Stimulated activated CD4-positive, alpha-beta T cell treated with anti-CD3 and anti-CD28 coated beads, Interleukin-12 subunit alpha, Interleukin-12 subunit beta, amount 100 ng/mL, for 4 hours (primary cell): Measurements from ENCODE around the gene SCARF1.

Source experiments
- DNase-seq: peaks from one replicate; pipeline ENCODE4 v3.0.0-alpha.2; 2020

Gene SCARF1

DNA sequence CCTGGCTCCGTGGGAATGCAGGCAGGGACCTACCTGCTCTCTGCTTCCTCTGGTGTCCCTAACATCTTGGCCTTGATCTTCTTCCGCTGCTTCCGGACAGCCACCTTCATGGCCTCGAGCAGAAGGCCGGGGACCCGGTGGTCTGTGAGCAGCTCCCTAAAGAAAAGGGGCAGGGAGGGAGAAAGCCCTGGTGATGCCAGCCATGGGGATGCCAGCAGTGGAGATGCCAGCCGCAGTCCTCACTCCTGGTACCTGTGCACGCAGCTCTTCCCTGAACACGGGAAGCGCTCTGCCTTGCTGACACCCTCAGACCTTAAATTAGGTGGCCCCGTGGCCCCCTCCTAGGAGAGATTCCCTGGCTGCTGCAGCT, 2.3 kb upstream of the SCARF1 start:
- DNase-seq: no peak

DNA sequence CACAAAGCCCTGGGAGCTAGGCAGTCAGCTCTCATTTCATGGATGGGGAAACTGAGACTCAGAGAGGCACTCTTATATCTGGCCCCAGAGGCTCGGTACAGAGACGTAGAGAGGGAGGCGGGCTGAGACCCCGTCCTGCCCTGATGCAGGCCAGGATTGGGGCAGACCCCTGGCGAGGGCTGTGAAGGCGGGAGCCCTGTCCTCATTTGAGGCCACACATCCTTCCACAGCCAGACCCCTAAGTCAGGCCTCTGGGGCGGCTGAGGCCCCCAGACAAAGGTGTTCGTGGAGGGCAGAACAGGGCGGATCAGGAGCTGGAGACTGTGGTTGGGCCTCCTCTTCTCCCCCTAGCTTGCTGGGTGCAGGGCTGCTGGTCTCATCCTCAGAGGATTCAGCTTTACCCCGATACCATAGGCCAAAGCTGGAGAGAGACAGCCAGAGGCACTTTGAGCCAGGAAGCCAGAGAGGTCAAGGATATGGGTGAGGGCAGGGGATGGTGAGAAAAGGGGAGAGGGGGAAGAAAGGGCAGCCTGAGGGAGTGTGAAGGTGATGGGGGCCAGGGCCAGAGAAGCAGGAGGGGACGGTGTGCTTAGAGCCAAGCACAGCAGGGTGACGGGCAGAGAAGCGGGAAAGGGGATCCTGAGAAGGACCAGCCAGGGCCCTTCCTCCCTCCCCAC, 805 bp upstream of the SCARF1 start:
- DNase-seq: no peak

DNA sequence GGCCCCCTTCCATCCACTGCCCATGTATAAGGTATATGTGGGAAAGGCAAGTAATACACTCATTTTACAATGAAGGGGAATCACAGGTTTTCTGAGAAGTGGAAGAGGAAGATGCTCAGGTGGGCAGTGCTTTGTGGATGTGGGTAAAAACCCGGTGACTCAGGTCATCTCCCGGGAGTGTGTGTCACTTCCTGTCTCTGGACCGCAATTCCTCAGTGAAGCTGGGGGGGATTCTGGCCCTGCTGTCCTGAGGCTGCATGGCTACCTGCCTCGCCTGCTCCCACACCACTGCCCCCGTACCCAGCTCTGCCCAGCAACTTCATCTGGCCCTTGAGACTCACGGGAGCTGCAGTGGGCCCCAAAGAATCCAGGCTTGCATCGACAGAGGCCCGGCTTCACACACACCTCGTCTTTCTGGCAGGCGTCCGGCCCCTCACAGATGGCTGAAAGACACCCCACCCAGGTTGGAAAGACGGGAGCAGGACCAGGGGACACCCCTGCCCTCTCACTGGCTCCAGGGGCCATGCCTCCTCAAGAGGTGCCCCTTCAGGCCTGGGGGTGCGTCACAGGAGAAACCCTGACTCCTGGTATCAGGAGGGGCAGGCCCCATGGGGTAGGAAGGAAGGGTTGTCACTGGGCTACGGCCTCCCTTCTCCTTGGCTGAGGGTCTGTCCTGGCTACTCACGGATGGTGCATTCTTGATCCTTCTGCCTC, 882 bp downstream of the SCARF1 start:
- DNase-seq: no peak

DNA sequence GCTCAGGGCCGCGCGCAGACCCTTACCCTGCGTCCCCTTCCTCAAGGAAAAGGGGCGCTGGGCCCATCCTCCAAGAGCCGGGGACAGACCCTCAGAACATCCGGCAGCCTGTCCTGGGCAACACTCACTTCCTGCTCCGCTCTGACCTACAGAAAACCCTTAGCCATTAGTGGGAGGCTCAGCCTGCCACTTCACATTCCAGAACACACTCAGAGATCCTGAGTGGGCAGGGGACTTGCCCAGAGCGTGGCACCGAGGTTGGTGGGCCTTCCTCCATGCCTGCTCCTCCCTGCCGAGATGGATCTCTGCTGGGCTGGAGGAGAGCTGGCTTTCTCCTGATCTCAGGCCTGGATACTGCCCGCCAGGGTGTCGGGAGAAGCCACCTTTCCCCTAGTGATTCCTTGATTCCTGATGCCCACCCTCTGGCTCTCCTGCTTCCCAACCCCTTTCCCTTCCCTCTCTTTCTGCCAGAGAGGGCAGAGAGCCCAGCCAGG, 1.5 kb downstream of the SCARF1 start:
- no peak for DNase-seq

DNA sequence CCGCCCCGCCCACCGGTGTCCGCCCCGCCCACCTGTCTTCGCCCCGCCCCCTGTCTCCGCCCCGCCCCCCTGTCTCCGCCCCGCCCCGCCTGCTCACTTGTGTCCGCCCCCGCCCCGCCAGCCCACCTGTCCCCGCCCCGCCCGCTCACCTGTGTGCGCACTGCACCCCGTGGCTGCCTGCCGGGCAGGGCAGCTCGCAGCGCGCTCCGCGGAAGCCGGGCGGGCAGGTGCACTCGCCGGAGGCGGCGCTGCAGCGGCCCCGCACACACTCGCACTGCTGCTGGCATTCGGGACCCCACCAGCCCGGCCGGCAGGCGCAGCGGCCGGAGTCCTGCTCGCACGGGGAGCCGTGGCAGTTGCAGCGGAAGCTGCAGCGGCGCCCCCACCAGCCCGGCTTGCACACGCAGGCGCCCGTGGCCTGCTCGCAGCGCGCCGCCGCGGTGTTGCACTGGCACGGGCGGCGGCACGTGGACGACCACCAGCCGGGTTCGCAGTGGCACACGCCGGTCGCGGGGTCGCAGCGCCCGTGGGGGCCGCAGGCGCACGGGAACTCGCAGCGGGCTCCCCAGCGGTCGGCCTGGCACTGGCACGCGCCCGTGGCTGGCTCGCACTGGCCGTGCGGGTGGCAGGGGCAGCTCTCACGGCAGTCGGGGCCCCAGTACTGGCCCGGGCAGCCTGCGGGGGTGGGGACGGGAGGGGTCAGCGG, 2.1 kb downstream of the SCARF1 start:
- DNase-seq: peak; percentile 43

DNA sequence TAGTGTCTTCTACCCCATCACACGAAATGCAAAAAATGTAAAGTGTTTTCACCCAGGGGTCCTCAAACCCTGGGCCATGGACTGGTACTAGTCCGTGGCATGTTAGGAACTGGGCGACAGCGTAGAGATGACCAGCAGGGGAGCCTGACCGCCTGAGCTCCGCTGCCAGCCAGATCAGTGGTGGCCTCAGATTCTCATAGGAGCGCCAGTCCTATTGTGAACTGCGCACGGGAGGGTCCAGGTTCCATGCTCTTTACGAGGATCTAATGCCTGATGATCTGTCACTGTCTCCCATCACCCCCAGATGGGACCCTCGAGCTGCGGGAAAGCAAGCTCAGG, 4.5 kb downstream of the SCARF1 start:
- DNase-seq: no peak

DNA sequence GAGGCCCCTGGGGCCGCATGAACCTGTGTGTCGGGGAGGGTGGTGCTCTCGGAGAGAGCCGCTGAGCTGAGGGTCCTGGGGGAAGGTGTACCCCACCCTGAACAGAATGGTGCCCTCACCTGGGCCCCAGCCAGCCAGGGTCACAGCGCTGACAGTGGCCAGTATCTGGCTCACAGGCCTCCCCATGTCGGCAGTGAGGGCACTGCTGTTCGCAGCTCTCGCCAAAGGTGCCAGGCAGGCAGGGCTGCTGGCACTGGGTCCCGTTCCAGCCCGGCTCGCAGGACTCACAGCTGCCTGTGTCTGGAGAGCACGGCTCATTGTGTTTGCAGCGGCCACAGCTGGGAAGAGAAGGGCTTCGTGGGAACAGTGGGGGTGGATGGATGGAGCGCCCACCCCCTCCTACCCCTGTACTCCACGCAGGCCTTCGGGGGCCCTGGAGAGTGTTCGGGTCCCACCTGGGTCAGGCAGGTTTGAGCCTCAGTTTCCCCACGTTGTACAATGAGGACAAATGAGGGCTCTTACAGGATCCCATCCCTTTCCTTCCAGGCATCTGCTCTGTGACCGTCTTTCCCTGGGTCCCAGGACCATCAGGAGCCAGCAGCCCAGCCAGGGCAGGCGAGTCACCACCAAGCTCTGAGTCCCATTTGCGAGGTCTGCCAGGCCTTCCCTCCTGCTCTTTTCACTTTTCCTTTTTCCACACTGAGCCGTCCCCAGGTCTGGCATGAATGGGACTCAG, 5.0 kb downstream of the SCARF1 start:
- no peak for DNase-seq

DNA sequence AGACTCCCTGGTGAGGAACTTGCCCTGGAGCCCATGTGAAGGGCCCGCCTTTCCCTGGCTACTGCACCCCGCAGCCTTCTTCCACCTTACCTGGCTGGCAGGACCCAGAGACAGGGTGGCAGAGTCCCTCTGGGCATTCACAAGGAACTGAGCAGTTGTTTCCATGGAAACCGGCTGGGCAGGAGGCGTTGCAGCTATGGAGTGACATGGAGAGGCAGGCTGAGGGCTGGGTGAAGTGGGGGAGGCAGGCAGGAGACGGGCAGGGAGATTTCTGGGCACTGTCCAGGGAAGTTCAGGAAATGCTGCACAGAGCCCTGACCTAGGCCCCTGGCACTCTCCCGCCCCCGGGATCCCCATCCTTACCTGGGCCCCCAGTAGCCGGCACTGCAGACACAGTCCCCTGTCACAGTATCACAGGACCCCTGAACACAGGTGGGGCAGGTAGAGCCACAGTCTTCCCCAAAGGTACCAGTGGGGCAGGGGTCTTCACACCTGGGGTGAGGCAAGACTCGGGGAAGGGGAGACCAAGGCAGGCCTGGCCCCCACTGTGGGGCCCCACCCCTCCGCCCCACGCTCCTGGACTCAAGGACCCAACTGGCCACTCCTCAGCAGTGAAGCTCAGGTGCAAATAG, 5.9 kb downstream of the SCARF1 start:
- no peak for DNase-seq

DNA sequence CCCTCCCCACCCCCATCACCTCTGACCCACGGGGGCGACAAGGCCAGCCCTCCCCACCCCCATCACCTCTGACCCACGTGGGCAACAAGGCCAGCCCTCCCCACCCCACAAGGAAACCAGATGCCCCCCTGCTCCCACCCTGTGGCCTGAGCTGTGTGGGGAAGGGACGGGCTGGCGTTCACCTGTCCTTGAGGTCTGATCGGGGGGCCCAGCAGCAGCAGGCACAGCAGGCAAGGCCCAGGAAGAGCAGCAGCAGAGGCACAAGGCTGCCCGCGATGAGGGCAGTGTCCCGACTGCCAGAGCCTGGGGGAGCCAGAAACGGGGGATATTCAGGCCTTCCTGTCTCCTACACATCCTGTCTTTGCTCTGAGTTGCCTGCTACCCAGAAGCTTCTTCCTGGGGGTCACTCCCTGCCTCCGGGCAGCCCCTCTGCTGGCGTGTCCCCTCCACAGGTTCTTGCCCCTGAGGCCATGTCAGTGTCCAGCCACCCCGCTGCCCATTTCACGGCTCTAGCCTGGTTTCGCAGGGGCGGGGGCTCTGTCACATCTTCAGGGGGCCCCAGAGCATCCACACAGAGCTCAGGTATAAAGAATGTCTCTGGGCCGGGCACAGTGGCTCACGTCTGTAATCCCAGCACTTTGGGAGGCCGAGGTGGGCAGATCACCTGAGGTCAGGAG, 6.8 kb downstream of the SCARF1 start:
- DNase-seq: no peak

DNA sequence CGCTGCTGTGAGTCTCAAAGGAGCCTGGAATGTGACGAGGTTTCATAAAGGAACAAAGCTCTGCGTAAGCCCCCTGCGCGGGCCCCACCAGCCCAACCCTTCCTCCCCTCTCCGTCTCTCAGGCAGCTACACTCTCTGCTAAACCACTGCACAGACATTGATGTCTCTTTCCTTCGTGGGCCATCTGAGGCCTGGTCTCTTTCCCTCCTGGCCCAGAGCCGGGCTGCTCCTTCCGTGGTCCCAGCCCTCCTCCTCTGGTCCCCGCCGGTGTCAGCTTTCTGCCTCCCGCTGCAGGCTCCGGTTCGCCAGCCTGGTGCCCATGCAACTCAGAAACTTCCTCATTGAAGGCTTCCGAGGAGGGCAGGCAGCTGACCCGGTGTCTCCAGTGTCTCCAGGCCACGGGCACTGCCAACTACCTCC, 7.4 kb downstream of the SCARF1 start:
- no peak for DNase-seq

DNA sequence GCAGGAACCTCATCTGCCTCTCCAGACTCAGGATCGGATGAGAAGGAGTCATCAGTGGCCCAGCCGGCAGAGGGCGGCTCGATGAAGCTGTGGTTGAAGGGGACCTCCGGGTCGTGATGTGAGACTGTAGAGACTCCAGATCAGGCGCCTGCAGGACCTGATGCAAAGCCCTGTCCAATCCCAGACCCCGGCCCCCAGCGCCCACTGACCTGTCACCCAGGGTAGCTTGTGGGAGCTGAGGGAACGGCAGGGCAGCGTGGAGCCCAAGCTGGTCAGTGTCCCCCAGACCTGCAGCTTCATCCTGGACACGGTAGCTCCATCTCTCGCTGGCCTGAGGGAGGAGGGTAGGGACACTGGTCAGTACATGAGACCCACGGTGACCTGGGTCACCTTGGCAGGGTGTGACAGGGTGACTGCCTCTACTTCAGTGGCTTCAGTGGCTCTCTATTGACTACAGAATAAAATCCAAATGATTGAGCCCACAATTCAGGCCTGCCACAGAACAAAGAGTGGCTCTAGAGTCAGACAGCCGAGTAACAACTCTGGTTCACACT, 8.7 kb downstream of the SCARF1 start:
- no peak for DNase-seq

DNA sequence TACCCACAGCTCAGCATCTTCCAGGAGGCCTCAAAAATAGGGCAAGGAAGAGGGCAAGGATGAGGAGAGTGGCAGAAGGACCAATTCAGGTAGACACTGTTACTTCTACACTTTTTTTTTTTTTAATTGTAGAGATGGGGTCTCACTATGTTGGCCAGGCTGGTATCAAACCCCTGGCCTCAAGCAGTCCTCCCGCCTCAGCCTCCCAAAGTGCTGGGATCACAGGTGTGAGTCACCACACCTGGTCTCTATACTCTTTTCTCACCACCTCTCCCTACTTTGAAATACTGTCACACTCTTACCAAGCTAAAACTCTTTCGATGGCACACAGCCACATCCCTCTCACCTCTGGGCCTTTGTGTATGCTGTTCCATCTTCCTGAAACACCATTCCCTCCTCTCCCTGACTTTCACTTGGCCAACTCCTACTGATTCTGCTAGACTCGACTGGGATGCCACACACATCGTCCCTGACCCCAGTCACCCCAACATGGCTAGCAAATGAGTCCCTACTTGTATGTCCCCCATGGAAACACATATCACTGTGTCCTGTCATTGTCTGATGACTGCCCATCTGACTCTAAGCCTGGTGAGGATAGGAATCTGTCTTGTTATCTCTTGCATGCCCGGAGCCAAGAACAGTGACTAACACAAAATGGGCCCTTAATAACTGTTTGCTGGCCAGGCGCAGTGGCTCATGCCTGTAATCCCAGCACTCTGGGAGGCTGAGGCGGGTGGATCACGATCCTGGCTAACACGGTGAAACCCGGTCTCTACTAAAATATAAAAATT, 9.7 kb downstream of the SCARF1 start:
- DNase-seq: no peak

DNA sequence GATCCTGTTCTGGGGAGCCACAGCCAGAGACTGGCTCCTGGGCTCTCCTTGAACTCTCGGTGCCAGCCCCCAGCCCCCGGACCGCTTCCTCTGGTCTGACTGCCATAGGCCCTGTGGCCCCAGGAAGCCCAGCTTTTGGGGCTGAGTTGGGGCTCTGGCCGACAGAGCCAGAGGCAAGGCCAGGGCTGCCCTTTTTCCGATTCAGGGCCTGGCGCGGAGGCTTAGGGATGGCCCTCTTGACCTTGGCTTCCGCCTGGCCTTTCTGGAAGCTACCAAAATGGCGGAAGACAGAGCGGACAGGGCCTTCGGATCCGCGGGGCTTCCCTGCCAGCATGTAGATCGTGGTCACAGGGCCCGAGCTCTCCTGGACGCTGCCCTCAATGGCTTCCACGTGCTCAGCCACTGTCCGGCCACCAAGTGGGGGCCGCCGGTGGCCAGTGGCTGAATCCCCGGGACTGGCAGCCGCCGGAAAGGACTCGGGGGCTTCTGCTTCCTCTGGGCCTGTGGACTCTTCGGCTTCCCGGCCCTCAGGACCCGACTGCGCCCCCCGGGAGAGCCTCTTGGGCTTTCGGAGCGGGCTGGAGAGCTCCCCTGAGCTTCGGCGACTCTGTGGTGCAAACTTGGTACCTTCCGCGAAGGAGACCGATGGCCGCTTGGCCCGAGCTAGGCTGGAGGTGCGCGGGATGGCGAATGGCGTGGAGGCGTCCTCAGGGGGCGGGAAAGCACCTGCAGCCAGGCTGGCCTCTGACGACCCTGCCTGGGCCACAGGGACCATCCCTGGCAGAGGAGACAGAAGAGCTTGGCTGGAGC, 10.5 kb downstream of the SCARF1 start:
- no peak for DNase-seq

DNA sequence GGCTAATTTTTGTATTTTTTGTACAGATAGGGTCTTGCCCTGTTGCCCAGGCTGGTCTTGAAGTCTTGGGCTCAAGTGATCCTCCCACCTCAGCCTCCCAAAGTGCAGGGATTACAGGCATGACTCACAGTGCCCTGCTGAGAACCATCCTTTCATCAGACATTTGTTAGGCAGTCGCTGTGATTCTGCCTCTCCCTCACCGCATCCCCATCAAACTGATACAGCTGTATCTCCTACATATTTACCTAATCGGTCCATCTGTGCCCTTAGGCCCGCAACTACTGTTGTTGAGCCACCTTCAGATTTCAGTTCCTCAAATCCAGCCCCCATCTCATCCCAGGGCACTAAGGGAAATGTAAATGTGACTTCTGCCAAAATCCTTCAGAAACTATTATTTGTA, 14.9 kb downstream of the SCARF1 start:
- DNase-seq: no peak

DNA sequence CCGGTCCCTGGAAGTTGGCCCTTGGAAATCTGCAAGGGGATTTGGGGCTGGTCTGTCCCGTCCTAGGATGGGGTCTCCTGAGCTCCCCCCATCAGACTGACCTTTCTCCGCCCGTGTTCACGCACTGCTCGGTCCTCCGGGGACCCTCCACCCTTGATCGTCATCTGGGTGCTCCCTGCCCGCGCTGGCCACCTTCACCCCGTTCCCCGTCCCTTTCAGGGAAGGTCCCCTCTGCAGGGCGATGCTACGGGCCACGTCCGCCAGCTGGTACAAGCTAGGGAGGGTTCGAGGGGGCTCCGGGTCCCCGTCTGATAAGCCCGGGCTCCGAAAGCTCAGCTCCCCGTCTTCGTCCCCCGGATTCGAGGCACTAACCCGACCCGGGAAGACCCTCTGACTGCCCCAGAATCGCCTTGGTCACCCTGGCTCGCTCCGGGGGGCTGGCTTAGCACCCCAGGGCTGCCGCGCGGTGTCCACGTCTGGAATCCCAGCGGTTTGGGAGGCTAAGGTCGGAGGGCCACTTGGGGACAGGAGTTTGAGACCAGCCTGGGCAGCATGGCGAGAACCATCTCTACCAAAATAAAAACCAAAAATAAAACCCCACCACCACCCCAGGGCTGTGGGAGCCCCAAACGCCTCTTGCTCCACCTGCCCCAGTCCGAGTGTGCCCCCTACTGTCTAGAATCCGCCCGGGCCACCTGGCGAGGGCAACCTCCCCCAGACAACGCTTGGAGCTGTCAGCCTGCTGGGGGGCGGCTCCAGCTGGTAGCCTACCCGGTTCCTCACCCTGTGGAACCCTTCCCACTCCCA, 15.8 kb downstream of the SCARF1 start:
- peak; percentile 74 for DNase-seq

DNA sequence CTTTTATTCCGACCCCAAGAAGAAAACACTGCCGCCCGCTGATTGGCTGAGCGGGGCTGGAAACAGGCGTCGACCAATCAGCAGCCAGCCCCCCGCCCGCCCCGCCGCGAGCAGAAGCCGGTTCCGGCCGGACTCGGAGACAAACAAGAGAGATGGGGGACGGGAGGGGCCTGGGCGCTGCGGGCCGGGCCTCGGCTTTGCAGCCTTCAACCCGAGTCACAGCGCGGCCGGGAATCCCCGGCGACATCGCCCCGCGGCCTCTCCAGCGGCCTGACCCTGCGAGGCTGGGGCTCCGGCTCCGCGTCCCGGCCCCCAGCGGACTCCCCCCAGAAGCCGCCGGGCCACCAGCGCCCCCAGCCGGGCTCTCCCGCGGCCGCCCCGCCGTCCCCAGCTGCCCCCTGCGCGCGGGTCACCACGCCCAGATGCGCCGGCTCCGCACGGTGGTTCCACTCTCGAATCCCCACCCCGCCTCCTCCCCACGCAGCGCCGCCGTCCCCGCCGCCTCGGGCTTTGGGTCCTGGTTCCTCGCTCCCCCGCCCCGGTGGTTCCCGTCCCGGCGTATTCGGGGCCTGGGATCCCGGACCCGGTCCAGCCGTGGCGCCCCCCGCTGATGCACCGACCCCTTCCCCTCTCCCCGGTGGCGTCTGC, 16.6 kb downstream of the SCARF1 start:
- DNase-seq: peak; percentile 87

DNA sequence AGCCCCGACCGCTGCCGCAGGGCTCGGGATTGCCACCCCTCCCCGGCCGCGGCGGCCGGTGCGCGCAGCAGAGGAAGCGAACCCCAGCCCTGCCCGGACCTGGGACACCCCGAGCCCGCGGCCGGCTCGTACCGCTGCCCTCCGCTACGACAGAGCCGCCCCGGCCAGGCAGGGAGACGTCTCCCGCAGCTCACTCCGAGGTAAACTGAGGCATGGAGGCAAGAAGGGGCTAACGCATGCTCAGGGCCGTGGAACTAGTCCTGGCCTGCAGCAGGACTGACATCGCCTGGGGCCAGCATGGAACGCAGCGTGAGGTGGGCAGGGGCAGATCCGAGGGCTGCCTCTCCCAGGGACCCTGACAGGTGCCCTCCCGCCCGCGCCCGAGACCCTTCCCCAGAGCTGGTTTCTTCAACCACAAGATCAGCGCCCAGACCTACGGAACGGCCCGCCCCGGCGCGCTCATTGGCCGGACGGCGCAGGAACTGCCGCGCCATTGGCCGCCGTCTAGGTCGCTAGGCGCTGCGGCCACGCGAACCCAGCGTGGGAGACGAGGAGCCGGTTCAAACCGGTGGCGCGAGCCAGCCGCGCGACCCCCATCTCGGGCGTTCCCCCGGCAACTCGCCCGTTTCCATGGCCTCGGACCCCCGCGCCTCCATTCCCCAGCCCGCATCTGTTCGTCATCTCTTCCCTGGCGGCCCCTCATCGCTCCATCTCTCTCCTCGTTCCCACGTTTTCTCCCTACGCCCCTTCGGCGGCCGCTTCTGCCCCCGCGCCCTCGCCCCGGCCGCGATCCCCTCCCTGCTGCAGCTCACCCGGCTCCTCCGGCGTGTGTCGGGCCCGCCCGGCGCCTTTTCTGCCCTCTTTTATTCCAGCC, 17.3 kb downstream of the SCARF1 start, which contains the start of gene SLC43A2:
Gene SLC43A2, minus strand, starts transcription at position 853 of the 874 bp plus-strand sequence. CDS start 960 bp downstream, outside the sequence.
- peak; percentile 76 for DNase-seq
